HG02870 (cell line): ENCODE results near the gene DDX47.
A peak's percentile ranks its signal among the peaks of the same experiment; 100 is the strongest.
"Not testable (repeated sequence)": the region's sequence is repeated elsewhere in the genome, so short reads cannot be mapped to it uniquely, and the experiment has no call there.

Source experiments
- ATAC-seq: cut with Tn5 transposase; IDR thresholded peaks from one replicate; pipeline ENCODE4 v1.9.1; 2021; ENCODE audit warnings: mild to moderate bottlenecking, moderate library complexity; ENCODE audit not compliant: unreplicated experiment

The DDX47 gene

DNA sequence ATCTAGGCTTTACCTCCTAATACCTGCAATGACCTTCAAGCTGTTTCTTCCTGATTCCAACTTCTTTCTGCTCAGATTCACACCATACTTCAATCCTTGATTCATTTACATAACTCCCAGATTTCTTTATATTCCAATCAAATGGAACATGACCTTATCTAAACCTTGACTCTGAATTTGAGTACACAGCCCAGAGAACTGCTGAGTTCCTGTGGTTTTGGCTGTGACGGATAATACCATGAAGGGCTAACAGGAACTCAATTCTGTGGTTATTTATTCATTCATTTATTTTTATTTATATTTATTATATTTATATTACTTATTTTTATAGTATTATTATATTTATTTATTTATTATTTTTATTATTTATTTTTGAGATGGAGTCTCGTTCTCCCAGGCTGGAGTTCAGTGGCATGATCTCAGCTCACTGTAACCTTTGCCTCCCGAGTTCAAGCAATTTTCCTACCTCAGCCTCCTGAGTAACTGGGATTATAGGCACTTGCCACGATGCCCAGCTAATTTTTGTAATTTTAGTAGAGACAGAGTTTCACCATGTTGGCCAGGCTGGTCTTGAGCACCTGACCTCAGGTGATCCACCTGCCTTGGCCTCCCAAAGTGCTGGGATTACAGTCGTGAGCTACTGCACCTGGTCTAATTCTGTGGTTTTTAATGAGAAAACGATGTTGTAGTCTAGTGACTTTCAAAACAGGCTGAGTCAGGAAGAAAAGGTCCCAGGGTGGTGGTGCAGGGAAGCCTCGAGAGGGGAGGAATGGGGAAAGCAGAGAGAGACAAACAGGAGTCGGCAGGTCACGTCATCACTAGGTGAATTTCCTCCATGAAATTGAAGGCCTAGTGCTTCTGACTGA lies 16.0 kb upstream of the DDX47 start:
- no peak for ATAC-seq

DNA sequence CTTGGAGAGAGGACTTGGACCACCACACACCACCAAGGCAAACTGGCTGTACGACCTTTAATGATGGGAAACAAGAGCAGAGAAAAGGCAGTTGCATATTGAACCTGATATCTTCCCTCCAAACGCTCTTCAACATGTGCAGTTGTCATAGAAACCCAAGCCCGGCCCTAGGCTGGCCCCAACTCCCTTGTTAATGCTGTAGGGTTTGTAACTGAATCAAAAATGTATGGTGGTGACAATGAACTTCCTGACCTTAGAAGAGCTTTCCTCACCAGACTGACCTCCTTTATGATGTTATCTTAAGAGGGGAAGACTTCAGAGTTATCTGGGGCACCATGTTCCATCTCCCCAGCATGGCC lies 15.4 kb upstream of the DDX47 start:
- no peak for ATAC-seq

DNA sequence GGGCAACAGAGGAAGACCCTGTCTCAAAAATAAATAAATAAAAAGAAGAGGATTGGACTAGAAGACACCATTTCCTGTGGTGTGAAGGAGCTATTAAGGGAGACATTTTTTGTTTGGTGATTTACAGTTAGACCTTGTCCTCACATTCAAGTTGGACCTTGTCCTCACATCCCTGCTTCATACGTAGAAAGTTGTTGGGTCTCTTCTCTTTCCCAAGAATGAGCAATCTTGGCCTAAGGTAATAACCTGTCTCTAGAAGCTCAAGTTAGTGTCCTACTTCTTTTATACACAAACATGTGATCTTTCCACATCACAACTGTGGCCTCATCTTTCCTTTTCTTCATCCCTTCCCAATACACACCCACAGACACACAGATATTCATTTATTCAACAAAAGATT lies 14.7 kb upstream of the DDX47 start:
- no peak for ATAC-seq

DNA sequence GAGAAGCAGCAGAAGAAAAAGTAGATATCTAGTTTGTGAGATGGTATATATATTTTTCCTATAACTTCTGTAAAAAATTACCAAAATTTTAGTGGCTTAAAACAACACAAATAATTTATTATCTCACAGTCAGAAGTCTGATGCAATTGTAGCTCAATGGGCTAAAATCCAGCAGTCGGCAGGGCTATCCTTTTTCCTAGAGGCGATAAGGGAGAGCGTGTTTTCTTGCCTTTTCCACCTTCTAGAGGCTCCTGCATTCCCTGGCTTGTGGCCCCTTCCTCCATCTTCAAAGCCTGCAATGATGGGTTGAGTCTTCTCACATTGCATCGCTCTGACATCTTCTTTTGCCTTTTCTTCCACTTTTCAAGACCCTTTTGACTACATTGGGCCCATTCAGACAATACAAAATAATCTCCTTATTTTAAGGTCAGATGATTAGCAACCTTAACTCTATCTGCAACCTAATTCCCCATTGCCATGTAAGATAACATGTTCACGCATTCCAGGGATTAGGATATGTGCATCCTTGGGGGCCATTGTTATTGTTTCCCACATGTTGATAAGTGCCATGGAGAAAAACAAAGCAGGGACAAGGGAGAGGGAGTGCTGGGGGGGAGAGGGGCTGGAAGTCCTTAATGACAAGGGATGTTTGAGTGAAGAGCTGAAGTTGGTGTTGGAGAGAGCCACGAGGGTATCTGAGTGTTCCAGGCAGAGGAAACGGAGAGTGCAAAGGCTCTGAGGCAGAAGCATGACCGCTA lies 13.8 kb upstream of the DDX47 start:
- ATAC-seq: no peak

DNA sequence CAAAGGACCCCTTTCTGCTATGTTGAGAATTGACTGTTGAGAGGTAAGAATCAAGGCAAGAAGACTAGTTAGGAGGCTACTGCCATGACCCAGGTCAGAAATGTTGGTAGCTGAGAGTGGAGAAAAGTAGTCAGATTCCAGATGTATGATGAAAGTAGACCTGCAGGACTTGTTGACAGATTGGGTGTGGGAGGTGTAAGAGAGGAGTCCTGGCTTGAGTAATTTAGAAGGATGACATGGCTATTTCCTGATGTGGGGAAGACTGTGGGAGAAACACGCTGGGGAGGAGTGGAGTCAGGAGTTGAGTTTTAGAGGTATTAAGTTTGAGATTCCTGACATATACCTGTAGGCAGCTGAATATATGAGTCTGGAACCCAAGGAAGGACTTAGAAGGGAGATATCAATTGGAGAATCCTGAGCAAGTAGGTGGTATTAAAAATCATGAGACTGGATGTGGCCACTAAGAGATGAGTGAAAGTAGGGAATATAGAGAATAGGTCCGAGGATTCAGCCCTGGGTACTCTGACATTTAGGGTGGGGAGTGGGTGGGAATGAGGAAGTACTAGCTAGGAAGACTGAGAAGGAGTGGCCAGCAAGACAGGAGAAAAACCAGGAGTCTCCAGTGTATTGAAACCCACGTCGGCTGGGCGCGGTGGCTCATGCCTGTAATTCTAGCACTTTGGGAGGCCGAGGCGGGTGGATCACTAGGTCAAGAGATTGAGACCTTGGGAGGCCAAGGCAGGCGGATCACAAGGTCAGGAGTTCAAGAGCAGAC lies 12.6 kb upstream of the DDX47 start:
- ATAC-seq: no peak

DNA sequence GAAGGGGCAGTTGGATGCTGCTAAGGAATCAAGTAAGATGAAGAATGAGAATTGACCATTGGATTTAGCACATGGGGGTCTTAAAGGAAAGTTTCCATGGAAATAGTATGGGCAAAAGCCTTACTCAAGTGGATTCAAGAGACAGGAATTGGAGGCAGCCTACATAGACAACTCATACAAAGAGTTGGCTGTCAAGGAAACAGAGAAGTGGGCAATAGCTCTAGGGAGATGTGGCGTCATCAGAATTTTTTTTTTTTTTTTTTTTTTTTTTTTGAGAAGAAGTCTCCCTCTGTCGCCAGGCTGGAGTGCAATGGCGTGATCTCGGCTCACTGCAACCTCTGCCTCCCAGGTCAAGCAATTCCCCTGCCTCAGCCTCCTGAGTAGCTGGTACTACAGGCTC lies 11.5 kb upstream of the DDX47 start:
- ATAC-seq: not testable (repeated sequence)

DNA sequence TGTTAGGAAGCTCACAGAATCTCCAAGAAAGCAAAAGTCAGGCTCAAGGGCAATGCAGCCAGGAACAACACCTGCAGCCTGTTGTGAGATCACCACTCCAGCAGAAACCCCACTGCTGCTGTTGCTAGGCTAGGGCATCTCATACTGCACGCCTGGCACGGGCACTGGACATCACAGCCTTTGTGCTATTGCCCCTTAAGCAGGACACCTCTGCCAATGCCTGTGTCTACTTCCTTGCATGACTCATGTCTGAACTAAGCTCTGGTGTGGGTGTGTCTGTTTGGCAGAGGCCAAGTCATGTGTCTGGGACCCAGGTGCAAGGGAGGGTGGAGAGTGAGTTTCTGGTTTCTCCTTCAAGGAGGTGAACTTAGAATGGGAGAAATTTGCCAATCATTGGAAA lies 10.0 kb upstream of the DDX47 start:
- ATAC-seq: peak; percentile 79

DNA sequence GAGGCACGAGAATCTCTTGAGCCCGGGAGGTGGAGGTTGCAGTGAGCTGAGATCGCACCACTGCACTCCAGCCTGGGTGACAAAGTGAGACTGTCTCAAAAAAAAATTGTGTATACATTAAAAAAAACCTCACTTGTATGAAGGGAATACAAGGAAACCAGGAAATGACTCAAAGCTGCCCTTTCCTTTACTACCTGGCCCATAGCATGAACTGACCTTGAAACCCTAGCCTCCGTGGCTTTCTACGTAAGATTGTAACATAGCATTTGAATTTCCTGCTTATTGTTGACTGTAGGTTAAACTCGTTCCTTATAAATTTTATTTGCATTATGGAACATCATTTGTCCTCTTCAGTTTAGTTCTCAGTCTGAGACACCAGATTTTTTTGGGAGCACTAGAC lies 9.1 kb upstream of the DDX47 start:
- ATAC-seq: no peak

DNA sequence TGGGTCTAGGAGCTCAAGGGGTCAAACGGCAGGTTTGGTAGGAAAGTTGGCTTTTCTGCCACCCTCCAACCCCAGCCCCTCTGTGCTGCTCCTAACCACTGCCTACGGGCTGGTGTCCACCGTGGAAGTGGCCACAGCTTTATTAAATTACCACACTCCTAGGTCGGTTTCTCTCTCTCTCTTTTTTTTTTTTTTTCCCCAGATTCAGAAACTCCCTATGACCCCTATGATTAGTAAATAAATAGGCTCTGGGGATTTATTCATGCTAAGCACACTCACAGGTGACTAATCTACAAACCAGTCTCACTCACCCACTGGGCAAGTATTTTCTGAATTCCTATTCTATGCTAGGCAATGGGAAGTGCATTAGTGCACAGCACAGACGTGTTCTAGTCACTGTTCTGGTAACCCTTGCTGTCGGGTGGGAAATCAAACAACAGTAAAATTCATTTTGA lies 8.7 kb upstream of the DDX47 start:
- no peak for ATAC-seq

DNA sequence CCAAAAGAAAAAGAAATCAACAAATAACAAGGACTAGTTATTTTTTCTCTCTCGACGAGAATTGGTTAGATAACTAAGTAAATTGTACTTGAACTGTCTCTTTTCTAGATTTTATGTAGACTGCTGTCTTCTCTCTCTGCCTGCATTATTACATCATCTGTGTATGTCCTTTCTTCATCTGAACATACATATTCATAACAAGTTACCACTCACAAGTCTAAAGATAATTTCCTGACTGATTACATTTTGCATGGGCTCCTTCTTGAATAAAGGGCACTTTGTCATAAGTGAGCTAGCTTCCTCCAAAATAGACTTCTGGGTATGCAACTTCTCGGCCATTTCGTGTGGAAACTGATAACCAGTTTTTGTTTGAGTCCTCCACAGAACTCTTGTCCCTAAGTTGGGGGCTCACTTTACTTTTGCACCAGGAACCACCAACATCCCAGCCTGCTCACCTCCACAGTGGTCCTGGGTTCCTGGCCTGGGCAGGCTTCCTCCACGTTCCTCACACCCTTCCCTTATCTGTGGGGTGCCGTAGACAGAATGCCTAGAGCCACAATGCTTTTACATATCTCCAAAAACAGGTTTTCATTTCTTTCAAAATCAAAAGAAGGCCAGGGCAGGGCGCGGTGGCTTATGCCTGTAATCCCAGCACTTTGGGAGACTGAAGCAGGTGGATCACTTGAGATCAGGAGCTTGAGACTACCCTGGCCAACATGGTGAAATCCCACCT lies 6.2 kb upstream of the DDX47 start:
- ATAC-seq: no peak

DNA sequence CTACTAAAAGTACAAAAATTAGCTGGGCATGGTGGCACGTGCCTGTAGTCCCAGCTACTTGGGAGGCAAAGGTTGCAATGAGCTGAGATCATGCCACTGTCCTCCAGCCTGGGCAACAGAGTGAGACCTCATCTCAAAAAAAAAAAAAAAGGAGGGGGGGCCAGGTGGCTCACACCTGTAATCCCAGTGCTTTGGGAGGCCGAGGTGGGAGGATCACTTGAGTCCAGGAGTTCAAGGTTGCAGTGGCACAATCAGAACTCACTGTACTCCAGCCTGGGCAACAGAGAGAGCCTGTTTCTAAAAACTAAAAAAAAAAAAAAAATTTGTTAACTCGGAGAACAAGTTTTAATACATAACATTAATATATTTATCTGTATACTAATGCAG lies 5.6 kb upstream of the DDX47 start:
- ATAC-seq: not testable (repeated sequence)

DNA sequence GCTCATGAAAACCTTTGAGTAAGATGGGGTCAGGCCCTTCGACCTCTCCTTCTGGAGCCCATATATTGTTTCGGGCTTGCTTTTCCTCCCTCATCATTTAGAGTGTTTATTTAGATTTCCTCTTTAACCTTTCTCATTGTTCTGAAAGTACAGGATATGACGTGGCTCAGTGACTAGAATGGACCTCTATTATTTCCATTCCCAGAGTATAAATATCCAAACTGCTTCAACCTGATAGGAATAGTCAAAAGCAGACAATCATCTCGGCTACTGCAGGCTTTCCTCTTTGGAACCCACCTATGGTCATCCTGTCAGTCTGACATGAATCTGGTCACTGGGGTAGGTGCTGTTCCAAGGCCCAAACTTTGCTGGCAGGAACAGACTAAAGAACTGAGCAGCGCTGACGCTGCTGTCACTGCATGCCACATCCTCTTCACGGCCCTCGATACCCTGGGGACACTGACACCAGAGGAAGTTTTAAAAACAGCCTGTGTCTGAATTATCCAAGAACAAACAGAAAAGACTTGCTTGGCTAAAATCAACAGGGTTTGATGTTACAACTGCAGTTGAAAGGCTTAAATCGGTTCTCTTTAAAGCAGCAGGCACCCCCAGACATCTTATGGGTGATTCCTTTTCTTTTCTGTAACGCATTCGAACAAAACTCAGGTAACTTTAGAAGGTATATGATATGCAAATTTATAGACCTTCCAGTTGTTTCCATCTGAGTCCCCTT lies 5.0 kb upstream of the DDX47 start:
- ATAC-seq: peak; percentile 43

DNA sequence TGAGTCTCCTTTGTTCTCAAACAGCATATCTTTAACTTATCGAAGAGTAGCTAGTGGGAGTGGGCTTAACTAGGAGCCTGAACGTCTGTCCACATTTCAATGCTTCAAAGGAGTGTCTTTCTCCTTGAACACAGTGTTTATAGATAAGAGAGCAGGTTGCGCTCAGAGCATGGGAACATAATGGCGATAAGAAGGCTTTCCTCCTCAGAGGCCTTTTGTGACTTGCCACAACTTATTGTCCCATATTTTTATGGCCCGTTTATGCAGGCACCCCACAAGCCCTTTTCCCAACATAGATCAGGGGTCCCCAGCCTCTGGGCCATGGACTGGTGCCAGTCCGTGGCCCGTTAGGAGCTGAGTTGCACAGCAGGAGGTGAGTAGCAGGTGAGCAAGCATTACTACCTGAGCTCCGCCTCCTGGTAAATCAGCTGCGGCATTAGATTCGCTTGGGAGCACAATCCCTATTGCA lies 2.6 kb upstream of the DDX47 start:
- ATAC-seq: no peak

DNA sequence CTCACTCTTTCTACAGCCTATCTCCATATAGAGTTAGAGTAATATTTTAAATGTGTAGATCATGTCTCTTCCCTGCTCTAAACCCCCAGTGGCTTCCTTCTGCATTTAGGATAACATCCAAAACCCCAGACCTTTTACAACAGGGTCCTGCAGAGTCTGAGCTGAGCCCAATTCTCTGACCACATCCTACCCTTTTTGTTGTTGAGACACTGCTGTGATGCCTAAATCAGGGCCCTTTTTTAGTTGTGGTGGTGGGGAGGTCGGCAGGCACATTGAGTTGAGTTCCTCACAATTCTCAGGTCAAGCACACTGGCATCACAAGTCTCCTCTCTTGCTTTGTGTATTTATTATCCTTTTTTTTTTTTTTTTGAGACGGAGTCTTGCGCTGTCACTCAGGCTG lies 1.8 kb upstream of the DDX47 start:
- no peak for ATAC-seq

DNA sequence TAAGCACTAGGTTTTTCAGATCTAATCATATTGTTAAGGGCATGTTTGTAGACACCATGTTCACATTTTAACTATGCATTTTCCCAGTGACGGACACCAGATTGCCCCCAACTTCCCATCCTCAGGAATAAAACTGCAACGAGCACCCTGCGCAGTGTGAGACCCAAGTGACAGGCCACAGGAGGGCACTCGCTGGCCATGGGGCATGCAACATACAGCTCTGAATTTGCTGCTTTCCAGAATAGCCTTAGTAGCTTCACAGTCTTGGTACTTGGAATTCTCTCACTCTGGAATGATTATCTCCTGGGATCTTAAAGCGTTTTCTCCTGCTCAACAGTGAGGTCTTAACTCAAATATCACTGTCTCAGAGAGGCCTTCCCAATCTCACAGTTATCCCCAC lies 972 bp upstream of the DDX47 start:
- no peak for ATAC-seq

DNA sequence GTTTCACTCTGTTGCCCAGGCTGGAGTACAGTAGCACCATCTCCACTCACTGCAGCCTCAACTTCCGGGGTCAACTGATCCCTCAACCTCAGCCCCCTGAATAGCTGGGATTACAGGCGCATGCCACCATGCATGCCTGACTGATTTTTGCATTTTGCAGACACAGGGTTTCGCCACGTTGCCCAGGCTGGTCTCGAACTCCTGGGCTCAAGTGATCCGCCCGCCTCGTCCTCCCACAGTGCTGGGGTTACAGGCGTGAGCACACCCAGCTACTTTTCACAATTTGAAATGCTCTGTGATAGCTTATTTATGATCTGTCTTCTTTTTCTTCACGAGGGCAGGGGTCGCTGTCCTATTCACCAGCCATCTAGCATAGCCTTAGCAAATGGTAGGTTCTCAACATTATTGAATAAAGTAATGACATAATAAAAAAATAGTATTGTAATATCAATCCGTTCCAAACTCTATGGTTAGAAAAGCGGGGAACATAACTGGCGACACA lies 477 bp upstream of the DDX47 start:
- no peak for ATAC-seq

DNA sequence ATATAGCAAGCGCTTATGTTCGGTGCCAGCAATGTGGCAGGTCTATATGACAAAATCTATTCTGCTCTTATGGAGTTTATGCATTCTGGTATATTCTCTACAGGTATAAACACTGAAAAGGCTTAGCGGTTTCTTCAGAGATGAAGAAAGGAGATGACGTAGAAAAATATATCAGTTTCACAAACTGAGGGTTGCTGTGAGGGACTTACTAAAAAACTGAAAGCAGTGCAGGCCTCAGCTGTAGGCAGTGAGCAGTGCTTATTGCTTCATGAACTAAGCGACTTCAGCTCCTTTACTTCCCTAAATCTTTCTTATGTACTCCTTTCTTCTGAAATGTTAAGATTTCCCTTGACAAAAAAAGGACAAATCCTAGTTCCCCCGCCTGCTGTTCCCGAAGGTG lies 4.5 kb downstream of the DDX47 start:
- no peak for ATAC-seq

DNA sequence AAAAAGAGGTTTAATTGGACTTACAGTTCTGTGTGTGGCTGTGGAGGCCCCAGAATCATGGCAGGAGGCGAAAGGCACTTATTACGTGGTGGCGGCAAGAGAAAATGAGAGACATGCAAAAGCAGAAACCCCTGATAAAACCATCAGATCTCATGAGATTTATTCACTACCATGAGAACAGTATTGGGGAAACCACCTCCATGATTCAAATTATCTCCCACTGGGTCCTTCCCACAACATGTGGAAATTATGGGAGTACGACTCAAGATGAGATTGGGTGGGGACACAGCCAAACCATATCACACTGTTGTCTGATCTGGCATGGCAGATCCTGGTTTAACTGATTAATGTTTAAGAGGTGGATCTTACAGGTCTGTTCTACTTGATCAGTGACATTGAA lies 5.6 kb downstream of the DDX47 start:
- no peak for ATAC-seq

DNA sequence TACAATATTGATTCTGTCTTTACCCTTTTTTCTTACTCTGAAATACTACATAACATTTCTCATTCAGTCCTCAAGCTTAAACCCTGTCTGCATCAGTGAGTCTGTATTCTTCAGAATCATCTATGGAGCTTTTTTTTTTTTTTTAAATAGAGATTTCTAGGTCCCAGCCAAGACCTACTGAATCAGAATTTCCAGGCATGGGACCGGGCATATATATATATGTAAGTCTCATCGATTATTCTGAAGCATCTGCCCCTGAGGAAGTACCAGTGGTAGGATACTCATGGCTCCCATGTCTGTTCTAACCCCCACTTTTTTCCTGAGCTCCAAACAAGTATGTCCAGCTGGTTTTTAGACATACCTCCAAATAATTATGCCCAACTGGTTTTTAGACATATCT lies 6.1 kb downstream of the DDX47 start:
- no peak for ATAC-seq

DNA sequence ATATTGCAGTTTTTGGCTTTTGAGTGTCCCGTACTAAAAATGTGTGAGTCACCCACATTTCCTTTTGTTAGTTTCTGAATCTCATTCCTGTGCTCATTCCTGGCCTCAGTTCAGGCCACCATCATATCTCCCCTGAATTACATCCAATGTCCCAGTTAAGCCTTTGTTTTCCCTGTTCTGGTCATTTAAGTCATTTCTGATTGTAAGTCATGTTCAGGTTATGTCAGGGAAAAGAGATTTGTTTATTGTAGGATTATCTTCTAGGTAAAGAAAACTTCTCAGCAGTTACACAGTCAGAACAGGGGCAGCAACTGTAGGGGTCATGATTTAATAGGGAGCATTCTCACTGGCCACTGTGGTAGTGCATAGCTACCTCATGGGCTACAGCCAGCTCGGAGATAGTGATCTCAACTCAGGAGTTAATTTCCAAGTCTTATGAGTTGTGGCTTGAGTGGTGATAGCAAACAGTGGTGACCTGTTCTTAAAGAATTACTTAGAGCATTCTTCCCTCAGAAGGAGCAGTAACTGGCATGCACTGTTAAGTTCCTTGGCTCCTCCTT lies 6.7 kb downstream of the DDX47 start:
- ATAC-seq: no peak
